ENCODE results near the gene C10orf95. TPM values are rescaled to one million over a fixed set of nuclear protein-coding genes. Genes with fewer than 3 reads are reported as not detected.
A peak's percentile ranks its signal among the peaks of the same experiment; 100 is the strongest.

C10orf95 gene
- total and polyA plus RNA-seq, 2 of the 13 experiments (the other 11 are each of a cell fraction or from before 2014, with no cell fraction given): 0.05 to 0.07 TPM

- no peak for TF ChIP-seq ZNF30 (CRISPR knock-in tag; IDR thresholded peaks at IDR 0.05)
- no peak for TF ChIP-seq ZSCAN29 (CRISPR knock-in tag; conservative IDR thresholded peaks at IDR 0.05)
Observed at GRCh38 chr10:102421757-102422512, 29.4 kb downstream of the C10orf95 start (continued).

GRCh38 chr10:102421507-102421756 lies 29.9 kb downstream of the C10orf95 start:
- WGBS (ENCODE audit: low lambda C conversion rate): no CpG with 5 or more reads among the region's 14 CpGs
- BruUV-seq (replicated peaks): no TSS peak
- Histone ChIP-seq H3K9ac (ENCODE audit: insufficient read depth, low read depth, low read length) (peak overlapping the region; percentile 77), H3K79me2 (ENCODE audit: insufficient read depth, low read length) (no peaks in the 10 kb centered on the region), H3K27me3 (ENCODE audit: control insufficient read depth in 1 of 2, insufficient read depth in 2 of 2, low read length in 2 of 2) (peaks cover under 1 to 1% of the 10 kb centered on the region in 2 experiments; a peak in 2 of 5 replicates), H3K36me3 (replicated peaks in 1 of 2; ENCODE audit: control insufficient read depth in 1 of 2, insufficient read depth in 2 of 2, low read length in 2 of 2) (peaks cover 1 to 14% of the 10 kb centered on the region in 2 experiments; a peak in 3 of 5 replicates), H3K4me1 (ENCODE audit: insufficient read depth, low read length) (peaks cover 31% of the 10 kb centered on the region), H4K20me1 (ENCODE audit: insufficient read depth, low read length) (no peaks in the 10 kb centered on the region), H3K4me2 (ENCODE audit: low read depth, low read length) (peak overlapping the region; percentile 98), H2AFZ (ENCODE audit: low read length) (no peak overlapping the region), H3K9me3 (ENCODE audit: low read length) (no peaks in the 10 kb centered on the region), H3K4me3 (replicated peaks in 1 of 3; ENCODE audit: insufficient read depth in 1 of 3, low read depth in 2 of 3, low read length in 3 of 3) (peak overlapping the region; percentile 79 to 97 (median 84)), H3K27ac (ENCODE audit: extremely low read length, insufficient read depth, low read length) (peak overlapping the region; percentile 87)
- no peak; the same call in 2 of the 3 replicates for ATAC-seq
- no peak for FAIRE-seq
- no peak for DNase-seq (ENCODE audit: low spot score)
- intact Hi-C loops (cut with micrococcal nuclease; ENCODE audit: unreplicated experiment) (loop anchor here (2.0 to 5.0 kb wide), 3 partner anchors 27 to 56 kb away; partner anchors contain the start of gene NFKB2), in situ Hi-C loops (cut with HindIII; ENCODE audit: extremely low pct_ligation_motif_present, low pct_unique_long_range_greater_than_20kb) (loop anchor here (5.0 kb wide), 1 partner anchor 41 kb away; no protein-coding TSS in a partner anchor)
- POLR2A ChIA-PET: interaction anchor here (1.0 to 5.3 kb wide), 10 partner anchors 9 to 220 kb away, joined by 3 to 135 read pairs (median 8); partner anchors contain the start of genes C10orf95, CUEDC2, GBF1 and NFKB2
- CTCF ChIA-PET (ENCODE audit: low intra/inter-chr PET ratio, low total read pairs): no interaction called here
- no peak for TF ChIP-seq ZNF121 (CRISPR knock-in tag; IDR thresholded peaks at IDR 0.05)
- TF ChIP-seq CENPT (CRISPR knock-in tag; IDR thresholded peaks at IDR 0.05; ENCODE audit: low read depth): no peak
- no peak for TF ChIP-seq HMGA1 (CRISPR knock-in tag; conservative IDR thresholded peaks at IDR 0.05)
- TF ChIP-seq ZNF569 (CRISPR knock-in tag; IDR thresholded peaks at IDR 0.05; ENCODE audit: borderline replicate concordance): peak; percentile 70; the same call in 1 of the 2 replicates
- peak; percentile 56; the same call in 1 of the 2 replicates for TF ChIP-seq CCDC6 (CRISPR knock-in tag; IDR thresholded peaks at IDR 0.05)
- no peak for TF ChIP-seq HMGXB3 (CRISPR knock-in tag; IDR thresholded peaks at IDR 0.05; ENCODE audit: borderline replicate concordance)
- TF ChIP-seq TIGD3 (CRISPR knock-in tag; IDR thresholded peaks at IDR 0.05; ENCODE audit: borderline replicate concordance): no peak
- TF ChIP-seq NR1H2 (CRISPR knock-in tag; IDR thresholded peaks at IDR 0.05; ENCODE audit: borderline replicate concordance, low read depth): no peak
- no peak; the same call in 1 of the 2 replicates for TF ChIP-seq GABPB1 (CRISPR knock-in tag; IDR thresholded peaks at IDR 0.05)
- TF ChIP-seq ZSCAN21 (CRISPR knock-in tag; IDR thresholded peaks at IDR 0.05; ENCODE audit: borderline replicate concordance): no peak
- TF ChIP-seq RBFOX2 (IDR thresholded peaks at IDR 0.05; ENCODE audit: low read depth, low read length): no peak
- no peak for TF ChIP-seq ZNF512 (CRISPR knock-in tag; IDR thresholded peaks at IDR 0.05)
